Kidney epithelial cell (primary cell): ENCODE measurements around the gene SLC51A. TPM values are rescaled to one million over a fixed set of nuclear protein-coding genes. Genes with fewer than 3 reads are reported as not detected.

Experiments
- DNase-seq: peaks from one replicate; pipeline ENCODE4 v3.0.0-alpha.2; 2010; ENCODE audit warnings: low read depth
- H3K27me3 ChIP-seq: 2 replicates; pipeline ENCODE4 v1.6.0; 2011; ENCODE audit warnings: low read length; ENCODE audit not compliant: control insufficient read depth, insufficient read depth
- H3K36me3 ChIP-seq: 2 replicates; pipeline ENCODE4 v1.5.1; 2011; ENCODE audit warnings: low read length; ENCODE audit not compliant: control insufficient read depth, insufficient read depth
- H3K4me3 ChIP-seq: 2 replicates; pipeline ENCODE4 v1.5.1; 2011; ENCODE audit warnings: low read depth, mild to moderate bottlenecking, control low read depth, low read length
- CTCF ChIP-seq: IDR thresholded peaks from 2 replicates; pipeline ENCODE4 v1.5.1; 2011; ENCODE audit warnings: mild to moderate bottlenecking, moderate library complexity, low read length, control low read depth, inconsistent platforms; ENCODE audit not compliant: insufficient read depth, poor library complexity, severe bottlenecking
- total RNA-seq: library from RNA; depleted of rRNA; stranded (reverse); fragments of >200 nt; gene quantifications from 2 replicates; pipeline ENCODE4 v1.2.3, GENCODE V29; 2015

SLC51A gene
- total RNA-seq, 1 donor from 2014 or later = not detected

- Histone ChIP-seq H3K4me3 (no peak overlapping the region), H3K27me3 (no peaks in the 10 kb centered on the region), H3K36me3 (no peaks in the 10 kb centered on the region)
- no peak for TF ChIP-seq CTCF
- no peak for DNase-seq
Measured at GRCh38 chr3:196189566-196190347, 26.6 kb upstream of the SLC51A start.

- TF ChIP-seq CTCF = no peak
- DNase-seq = no peak
Measured at GRCh38 chr3:196192036-196192523, 24.3 kb upstream of the SLC51A start.

GRCh38 chr3:196192524-196193051 lies 23.7 kb upstream of the SLC51A start:
- no peak for DNase-seq
- Histone ChIP-seq H3K36me3 (no peaks in the 10 kb centered on the region), H3K4me3 (no peak overlapping the region), H3K27me3 (no peaks in the 10 kb centered on the region)
- no peak for TF ChIP-seq CTCF

More at GRCh38 chr3:196192036-196192523, 24.3 kb upstream of the SLC51A start:
- no peaks in the 10 kb centered on the region for H3K36me3 ChIP-seq
- no peaks in the 10 kb centered on the region for H3K27me3 ChIP-seq
- no peak overlapping the region for H3K4me3 ChIP-seq

- DNase-seq = no peak
- Histone ChIP-seq H3K36me3 (no peaks in the 10 kb centered on the region), H3K27me3 (no peaks in the 10 kb centered on the region), H3K4me3 (no peak overlapping the region)
- TF ChIP-seq CTCF = no peak
Measured at GRCh38 chr3:196193133-196193735, 23.1 kb upstream of the SLC51A start.

- TF ChIP-seq CTCF = no peak
- H3K27me3 ChIP-seq = no peaks in the 10 kb centered on the region
- no peak for DNase-seq
- no peaks in the 10 kb centered on the region for H3K36me3 ChIP-seq
- no peak overlapping the region for H3K4me3 ChIP-seq
Measured at GRCh38 chr3:196193736-196194541, 22.4 kb upstream of the SLC51A start.
